ENCODE results near the gene HSD17B12.
"Not testable (repeated sequence)": the region's sequence is repeated elsewhere in the genome, so short reads cannot be mapped to it uniquely, and the experiment has no call there.

The HSD17B12 gene

GRCh38 chr11:43748095-43748494, 67.6 kb downstream of the HSD17B12 start:
- no peak for DNase-seq

- DNase-seq: no peak
Observed at GRCh38 chr11:43751726-43752125, 71.2 kb downstream of the HSD17B12 start.

- no peak for DNase-seq
Observed at GRCh38 chr11:43756575-43756974, 76.0 kb downstream of the HSD17B12 start.

- DNase-seq: no peak
Observed at GRCh38 chr11:43758927-43759326, 78.4 kb downstream of the HSD17B12 start.

DNA sequence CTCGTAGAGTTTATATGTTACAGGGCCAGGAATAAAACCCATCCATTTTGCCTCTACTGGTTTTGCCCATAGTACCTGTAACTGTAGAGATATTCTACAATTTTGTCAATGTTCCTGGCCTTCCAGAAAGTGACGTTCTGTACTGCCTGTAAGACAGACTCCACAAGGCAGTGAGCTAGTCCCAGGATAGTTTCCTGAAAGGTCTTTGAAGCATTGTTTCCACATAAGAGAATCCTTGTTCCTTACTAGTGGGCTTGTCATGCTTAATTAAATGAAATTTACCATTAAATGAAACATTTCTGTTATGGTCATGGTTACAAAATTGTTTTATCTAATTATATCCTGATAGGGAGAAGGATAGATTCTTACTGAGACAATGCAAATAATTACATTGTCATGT, 80.4 kb downstream of the HSD17B12 start:
- no peak for DNase-seq

DNA sequence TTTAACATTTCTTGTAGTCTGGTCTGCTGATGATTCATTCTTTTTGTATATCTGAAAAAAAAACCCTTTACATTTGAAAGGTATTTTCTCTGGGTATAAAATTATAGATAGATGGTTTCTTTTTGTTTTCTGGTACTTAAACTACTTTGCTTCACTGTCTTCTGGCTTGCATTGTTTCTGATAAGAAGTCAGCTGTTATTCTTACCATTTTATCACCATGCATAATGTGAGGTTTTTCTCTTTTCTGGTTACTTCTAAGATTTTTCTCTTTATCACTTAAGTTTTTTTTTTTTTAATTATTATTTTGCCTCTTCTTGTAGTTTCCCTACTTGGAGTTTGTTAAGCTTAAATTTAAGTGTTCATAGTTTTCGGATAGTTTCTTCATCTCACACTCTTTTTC, 84.7 kb downstream of the HSD17B12 start:
- no peak for DNase-seq

GRCh38 chr11:43768654-43769053, 88.1 kb downstream of the HSD17B12 start:
- DNase-seq: not testable (repeated sequence)

DNA sequence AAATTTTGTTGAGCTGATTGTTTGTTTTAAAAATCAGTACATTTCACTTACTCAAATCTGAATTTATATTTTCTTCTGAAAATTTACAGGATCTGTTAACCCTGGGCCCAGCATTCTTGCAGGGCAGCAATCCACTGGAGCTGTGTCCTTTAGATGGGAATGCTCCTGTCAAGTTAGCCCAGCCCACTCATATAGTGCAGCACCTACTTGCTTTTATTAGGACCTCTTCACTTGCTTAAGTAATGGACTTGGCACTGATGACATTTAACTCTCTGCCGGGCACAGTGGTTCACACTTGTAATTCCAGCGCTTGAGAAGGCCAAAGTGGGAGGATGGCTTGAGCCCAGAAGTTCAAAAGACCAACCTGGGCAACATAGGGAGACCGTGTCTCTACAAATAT, 89.6 kb downstream of the HSD17B12 start:
- DNase-seq: no peak

- DNase-seq: no peak
Observed at GRCh38 chr11:43772733-43773132, 92.2 kb downstream of the HSD17B12 start.

DNA sequence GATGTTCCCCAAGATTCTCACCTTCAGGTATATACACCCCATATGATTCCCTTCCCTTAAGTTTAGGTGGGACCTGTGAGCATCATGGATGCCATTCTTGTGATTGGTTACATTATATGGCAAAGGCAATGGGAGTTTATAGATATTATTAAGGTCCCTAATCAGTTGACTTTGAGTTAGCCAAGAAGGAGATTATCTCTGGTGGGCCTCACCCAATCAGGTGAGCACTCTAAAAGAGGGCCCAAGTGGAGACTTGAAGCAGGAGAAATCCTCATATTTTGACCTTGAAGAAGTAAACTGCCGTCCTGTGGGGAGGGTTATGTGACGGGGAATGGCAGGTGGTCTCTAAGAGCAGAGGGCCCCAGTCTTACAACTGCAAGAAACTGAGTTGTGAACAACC, 94.2 kb downstream of the HSD17B12 start:
- no peak for DNase-seq

- DNase-seq: no peak
Observed at GRCh38 chr11:43779306-43779705, 98.8 kb downstream of the HSD17B12 start.

- DNase-seq: no peak
Observed at GRCh38 chr11:43784301-43784700, 103.8 kb downstream of the HSD17B12 start.

GRCh38 chr11:43784866-43785265, 104.3 kb downstream of the HSD17B12 start:
- DNase-seq: no peak

- no peak for DNase-seq
Observed at GRCh38 chr11:43785318-43785717, 104.8 kb downstream of the HSD17B12 start.

- no peak for DNase-seq
Observed at GRCh38 chr11:43786016-43786415, 105.5 kb downstream of the HSD17B12 start.

GRCh38 chr11:43787824-43788223, 107.3 kb downstream of the HSD17B12 start:
- no peak for DNase-seq

DNA sequence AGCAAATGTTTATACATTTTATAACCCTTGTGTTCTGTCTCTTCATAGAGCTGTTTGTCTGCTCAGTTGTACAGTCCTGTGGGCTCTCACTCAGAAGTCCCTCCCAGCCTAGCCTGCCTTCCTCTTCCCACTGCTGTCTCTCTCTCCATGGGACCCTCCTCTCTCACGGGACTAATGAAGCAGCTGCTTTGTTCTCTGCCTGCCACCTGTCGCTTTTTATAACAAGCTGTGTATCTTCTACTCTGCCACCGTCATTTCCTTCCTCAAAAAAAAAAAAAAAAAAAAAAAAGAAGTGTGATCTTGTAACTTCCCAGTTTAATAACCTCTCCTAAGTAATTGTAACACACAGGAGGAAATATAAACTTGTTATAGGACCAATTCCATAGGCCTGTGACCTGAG, 107.9 kb downstream of the HSD17B12 start:
- peak; percentile 58 for DNase-seq

DNA sequence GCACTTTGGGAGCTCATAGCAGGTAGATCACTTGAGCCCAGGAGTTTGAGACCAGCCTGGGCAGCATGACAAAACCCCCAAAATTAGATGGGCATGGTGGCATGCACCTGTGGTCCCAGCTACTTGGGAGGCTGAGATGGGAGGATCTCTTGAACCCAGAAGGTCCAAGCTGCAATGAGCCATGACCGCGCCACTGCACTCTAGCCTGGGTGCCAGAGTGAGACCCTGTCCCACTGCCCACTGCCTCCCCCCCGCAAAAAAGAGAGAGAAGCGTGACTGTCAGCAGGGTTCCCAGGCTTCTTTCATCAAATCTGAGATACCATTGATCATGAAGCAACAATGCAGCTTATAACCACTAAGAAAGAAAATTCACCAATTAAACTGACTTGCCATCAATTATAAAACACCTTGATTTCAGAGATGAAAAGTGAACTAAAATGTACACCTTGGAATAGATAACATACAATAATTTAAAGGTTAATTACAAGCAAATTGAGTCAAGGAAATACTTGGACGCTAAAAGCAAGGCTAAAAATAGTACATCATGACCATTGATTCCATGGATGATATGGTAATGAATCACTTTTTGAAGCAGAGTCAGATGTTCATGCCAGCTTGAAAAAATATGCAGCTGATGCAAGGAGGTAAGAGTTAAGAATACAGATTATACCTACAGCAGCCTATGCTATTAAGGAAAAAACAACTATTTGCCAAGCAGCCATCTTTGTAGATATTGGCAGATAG, 109.3 kb downstream of the HSD17B12 start:
- DNase-seq: no peak

GRCh38 chr11:43790444-43790794, 109.9 kb downstream of the HSD17B12 start:
- DNase-seq: no peak

DNA sequence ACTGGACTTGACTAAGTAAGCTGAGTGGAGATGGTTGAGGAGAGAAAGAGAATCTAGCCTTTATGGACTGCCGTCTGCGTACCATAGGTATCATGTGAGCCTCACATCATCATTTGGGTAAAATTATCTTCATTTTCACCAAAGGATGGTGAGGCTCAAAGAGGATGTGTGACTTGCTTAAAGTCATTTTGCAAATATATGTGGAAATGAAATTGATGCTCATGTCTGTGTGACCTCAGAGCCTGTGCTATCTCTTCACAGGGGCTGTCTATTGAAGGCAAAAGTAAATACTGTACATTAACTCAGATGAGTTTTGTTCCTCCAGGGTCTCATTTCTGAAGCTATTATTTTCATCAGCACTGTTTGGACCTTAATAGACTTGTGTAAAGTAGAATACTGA, 116.8 kb downstream of the HSD17B12 start:
- no peak for DNase-seq

DNA sequence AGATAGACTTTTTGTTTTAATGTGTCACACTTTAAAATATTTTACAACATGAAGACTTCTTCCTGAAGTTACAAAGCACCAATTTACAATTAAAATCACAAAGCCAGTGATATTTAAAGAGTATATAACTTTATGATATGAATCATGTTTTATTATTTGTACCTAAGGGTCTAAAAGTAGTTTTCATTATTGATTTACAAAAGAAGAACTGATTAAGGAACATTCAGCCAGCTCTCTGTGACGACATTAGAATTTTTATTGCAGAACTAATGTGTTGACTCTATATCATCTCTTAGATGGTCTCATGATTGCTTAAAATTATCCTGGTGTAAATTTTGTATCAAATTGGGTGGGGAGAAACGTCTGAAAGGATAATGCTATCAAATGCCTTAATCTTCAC, 117.3 kb downstream of the HSD17B12 start:
- DNase-seq: no peak

GRCh38 chr11:43802509-43802908, 122.0 kb downstream of the HSD17B12 start:
- DNase-seq: peak; percentile 66

- no peak for DNase-seq
Observed at GRCh38 chr11:43803766-43804165, 123.2 kb downstream of the HSD17B12 start.

DNA sequence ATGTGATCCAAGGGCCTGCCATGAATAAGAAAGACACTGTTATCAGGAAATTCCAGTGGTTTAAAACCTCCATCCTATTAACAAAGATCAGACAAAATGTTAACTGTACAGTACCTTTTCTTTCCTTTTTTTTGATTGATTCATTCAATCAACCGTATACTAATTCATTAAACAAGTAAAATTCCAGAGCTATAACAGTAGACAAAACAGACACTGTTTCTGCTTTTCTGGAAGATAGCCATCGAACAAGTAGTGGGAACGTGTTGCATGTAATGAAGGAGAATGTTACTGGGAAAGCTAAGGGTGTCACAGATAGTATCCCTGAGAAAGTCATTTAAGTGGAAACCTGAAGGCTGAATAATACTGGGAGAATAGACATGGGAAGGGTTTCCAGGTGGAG, 126.4 kb downstream of the HSD17B12 start:
- DNase-seq: no peak

GRCh38 chr11:43810929-43811596, 130.5 kb downstream of the HSD17B12 start:
- DNase-seq: no peak

All from hematopoietic multipotent progenitor cell treated with erythropoietin and hydrocortisone succinate and interleukin-3 and kit ligand, for 6 days (in vitro differentiated cells).